22Rv1 (cell line): ENCODE measurements around the gene SUPT3H.

Experiments
- CTCF ChIP-seq: fragments of 450-650 bp; IDR thresholded peaks from 2 replicates; pipeline ENCODE4 v1.5.1; 2017; ENCODE audit warnings: mild to moderate bottlenecking
- ZFX ChIP-seq: fragments of 450-650 bp; IDR thresholded peaks from 2 replicates; pipeline ENCODE4 v1.6.1; 2017; ENCODE audit warnings: antibody characterized with exemption, borderline replicate concordance

- TF ChIP-seq CTCF (no peak), ZFX (no peak)
Observed at GRCh38 chr6:44966449-44967092, 411.2 kb downstream of the SUPT3H start.
